22Rv1 (cell line): Measurements from ENCODE around the gene NRXN3.

ENCODE experiments used
- ZFX ChIP-seq: fragments of 450-650 bp; IDR thresholded peaks from 2 replicates; pipeline ENCODE4 v1.6.1; 2017; ENCODE audit warnings: antibody characterized with exemption, borderline replicate concordance
- TF ChIP-seq, protein P1 (sequence below): fragments of 450-650 bp; IDR thresholded peaks from 2 replicates; pipeline ENCODE4 v1.5.1; 2017; ENCODE audit warnings: mild to moderate bottlenecking

DNA sequence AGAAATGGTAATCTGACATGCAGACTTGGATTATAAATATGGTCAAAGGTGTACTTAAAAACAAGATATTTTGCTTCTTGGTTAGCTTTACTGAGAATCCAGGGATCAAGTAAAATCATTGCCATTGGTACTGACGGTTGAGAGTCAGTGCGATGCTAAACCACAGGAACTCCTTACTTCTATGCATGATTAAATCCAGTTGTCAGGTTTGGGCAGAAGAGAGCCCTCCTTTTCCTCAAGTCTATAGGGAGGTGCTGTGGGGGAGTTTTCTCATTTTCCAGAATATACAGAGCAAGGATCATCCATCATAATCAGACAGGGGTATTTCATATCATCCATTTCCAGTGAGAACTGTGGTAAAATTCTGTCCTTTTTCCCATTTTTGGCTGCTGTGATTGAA, 839.1 kb downstream of the NRXN3 start:
- TF ChIP-seq ZFX = no peak
- TF ChIP-seq, protein P1, sequence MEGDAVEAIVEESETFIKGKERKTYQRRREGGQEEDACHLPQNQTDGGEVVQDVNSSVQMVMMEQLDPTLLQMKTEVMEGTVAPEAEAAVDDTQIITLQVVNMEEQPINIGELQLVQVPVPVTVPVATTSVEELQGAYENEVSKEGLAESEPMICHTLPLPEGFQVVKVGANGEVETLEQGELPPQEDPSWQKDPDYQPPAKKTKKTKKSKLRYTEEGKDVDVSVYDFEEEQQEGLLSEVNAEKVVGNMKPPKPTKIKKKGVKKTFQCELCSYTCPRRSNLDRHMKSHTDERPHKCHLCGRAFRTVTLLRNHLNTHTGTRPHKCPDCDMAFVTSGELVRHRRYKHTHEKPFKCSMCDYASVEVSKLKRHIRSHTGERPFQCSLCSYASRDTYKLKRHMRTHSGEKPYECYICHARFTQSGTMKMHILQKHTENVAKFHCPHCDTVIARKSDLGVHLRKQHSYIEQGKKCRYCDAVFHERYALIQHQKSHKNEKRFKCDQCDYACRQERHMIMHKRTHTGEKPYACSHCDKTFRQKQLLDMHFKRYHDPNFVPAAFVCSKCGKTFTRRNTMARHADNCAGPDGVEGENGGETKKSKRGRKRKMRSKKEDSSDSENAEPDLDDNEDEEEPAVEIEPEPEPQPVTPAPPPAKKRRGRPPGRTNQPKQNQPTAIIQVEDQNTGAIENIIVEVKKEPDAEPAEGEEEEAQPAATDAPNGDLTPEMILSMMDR = no peak
